ENCODE data around the gene KCNK10.

DNA sequence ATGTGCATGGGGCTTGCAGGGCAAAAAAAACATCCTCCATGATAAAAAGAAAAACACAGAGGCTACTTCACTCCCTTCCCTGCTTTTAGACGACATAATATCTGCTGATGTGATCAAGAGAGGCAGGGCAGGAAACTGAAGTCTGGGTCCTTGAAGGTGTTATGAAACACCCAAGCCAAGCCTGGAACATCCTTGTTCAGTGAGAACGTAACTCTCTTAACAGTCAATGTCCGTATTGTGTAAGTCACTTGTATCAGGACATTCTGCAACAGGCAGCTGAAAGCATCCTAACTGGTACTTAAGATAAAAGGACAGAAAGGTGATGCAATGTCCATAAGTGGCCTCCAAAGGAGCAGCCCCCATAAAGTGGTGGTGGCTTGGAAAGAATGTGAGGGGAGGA, 20.0 kb downstream of the KCNK10 start:
- TF ChIP-seq CTCF (IDR thresholded peaks at IDR 0.05; ENCODE audit: borderline replicate concordance, extremely low read depth, low read length, poor library complexity, severe bottlenecking) = no peak
- no peak for TF ChIP-seq EZH2 (IDR thresholded peaks at IDR 0.05; ENCODE audit: borderline replicate concordance, low read depth, low read length, severe bottlenecking)

Data from DND-41 (cell line).